Erythroblast (primary cell): ENCODE results near the gene NEK4.

Experiments
- DNase-seq, 2 experiments: peaks; one replicate each; lab custom pipeline; 2025; lab: John Stamatoyannopoulos, UW
- GATA1 ChIP-seq: IDR thresholded peaks from 2 replicates; pipeline ENCODE4 v1.6.1; 2011; ENCODE audit warnings: low read depth, mild to moderate bottlenecking, control low read depth, low read length, moderate library complexity
- POLR2A ChIP-seq: IDR thresholded peaks from 2 replicates; pipeline ENCODE4 v1.6.1; 2011; ENCODE audit warnings: mild to moderate bottlenecking, low read length

NEK4 gene

GRCh38 chr3:52788890-52789745 is 18.4 kb upstream of the NEK4 start:
- TF ChIP-seq GATA1, result no peak
- TF ChIP-seq POLR2A, result no peak
- DNase-seq, result no peak

- no peak for DNase-seq
- no peak for TF ChIP-seq POLR2A
- TF ChIP-seq GATA1, result no peak
These were observed 17.2 kb upstream of the NEK4 start for GRCh38 chr3:52787672-52788625.

GRCh38 chr3:52787246-52787645 is 16.5 kb upstream of the NEK4 start:
- DNase-seq, result no peak
- TF ChIP-seq GATA1, result no peak
- no peak for TF ChIP-seq POLR2A

- DNase-seq, result no peak
- TF ChIP-seq GATA1 (no peak), POLR2A (no peak)
These were observed 15.8 kb upstream of the NEK4 start for GRCh38 chr3:52786330-52787215.

GRCh38 chr3:52784931-52785590 is 14.3 kb upstream of the NEK4 start:
- TF ChIP-seq GATA1, result no peak
- no peak for TF ChIP-seq POLR2A
- DNase-seq, result no peak

- no peak for DNase-seq
- TF ChIP-seq GATA1 (no peak), POLR2A (no peak)
These were observed 13.4 kb upstream of the NEK4 start for GRCh38 chr3:52784021-52784621.

- TF ChIP-seq GATA1, result no peak
- TF ChIP-seq POLR2A, result no peak
- no peak for DNase-seq
These were observed 12.4 kb upstream of the NEK4 start for GRCh38 chr3:52783211-52783555.

GRCh38 chr3:52782412-52783210 is 11.9 kb upstream of the NEK4 start:
- DNase-seq, result no peak

GRCh38 chr3:52781741-52782140 is 11.0 kb upstream of the NEK4 start:
- TF ChIP-seq POLR2A, result no peak
- TF ChIP-seq GATA1, result no peak
- DNase-seq, result no peak

More at GRCh38 chr3:52782412-52783210, 11.9 kb upstream of the NEK4 start:
- TF ChIP-seq GATA1 (no peak), POLR2A (no peak)

GRCh38 chr3:52779837-52780585 is 9.3 kb upstream of the NEK4 start:
- DNase-seq, result no peak
- no peak for TF ChIP-seq POLR2A
- TF ChIP-seq GATA1, result no peak

- DNase-seq, result no peak
- no peak for TF ChIP-seq POLR2A
- no peak for TF ChIP-seq GATA1
These were observed 8.5 kb upstream of the NEK4 start for GRCh38 chr3:52779011-52779836.
